Measurements from ENCODE around the gene ZNHIT1. TPM values are rescaled to one million over a fixed set of nuclear protein-coding genes. Genes with fewer than 3 reads are reported as not detected.
"Not testable (repeated sequence)": the region's sequence is repeated elsewhere in the genome, so short reads cannot be mapped to it uniquely, and the experiment has no call there.

The ZNHIT1 gene
- total RNA-seq, 4 donors from 2014 or later, result 54.6 to 113 (median 77.1) TPM

DNA sequence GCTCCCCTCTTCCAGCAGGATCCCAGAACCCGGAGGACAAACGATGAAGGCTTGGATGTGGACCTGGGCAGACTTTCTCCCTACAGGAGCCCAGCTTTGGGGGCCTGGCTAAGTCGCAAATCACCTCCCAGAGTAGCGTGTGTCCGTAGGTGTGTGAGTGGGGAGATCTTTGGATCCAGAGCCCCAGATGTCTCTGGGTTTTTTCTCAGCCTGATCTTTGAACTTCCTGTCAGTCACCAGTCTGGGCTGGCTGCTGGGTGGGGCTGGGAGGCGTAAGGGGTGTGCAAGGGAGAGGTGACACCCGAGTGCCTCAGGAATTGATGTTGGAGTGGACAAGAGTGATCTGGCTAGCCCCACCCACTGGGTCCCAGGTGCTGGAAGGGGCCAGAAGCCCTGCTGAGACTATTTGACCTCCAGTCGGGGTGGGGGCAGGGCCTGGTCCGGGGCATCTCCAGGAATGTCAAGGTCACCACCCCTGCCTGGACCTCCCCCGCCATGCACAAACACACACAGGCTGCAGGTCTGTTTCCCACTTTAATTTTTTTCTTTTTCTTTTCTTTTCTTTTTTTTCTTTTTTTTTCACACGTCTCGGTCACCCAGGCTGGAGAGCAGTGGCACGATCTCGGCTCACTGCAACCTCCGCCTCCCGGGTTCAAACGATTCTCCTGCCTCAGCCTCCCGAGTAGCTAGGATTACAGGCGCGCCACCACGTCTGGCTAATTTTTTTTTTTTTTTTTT is 16.9 kb upstream of the ZNHIT1 start, which contains the start of gene MOGAT3:
TSS of gene MOGAT3 (minus strand) at position 175 of the 738 bp plus-strand sequence. CDS start 182 bp downstream, outside the sequence.
- TF ChIP-seq, protein P1, sequence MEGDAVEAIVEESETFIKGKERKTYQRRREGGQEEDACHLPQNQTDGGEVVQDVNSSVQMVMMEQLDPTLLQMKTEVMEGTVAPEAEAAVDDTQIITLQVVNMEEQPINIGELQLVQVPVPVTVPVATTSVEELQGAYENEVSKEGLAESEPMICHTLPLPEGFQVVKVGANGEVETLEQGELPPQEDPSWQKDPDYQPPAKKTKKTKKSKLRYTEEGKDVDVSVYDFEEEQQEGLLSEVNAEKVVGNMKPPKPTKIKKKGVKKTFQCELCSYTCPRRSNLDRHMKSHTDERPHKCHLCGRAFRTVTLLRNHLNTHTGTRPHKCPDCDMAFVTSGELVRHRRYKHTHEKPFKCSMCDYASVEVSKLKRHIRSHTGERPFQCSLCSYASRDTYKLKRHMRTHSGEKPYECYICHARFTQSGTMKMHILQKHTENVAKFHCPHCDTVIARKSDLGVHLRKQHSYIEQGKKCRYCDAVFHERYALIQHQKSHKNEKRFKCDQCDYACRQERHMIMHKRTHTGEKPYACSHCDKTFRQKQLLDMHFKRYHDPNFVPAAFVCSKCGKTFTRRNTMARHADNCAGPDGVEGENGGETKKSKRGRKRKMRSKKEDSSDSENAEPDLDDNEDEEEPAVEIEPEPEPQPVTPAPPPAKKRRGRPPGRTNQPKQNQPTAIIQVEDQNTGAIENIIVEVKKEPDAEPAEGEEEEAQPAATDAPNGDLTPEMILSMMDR (IDR thresholded peaks at IDR 0.05), result no peak
- ATAC-seq (ENCODE audit: low FRiP score), result no peak
- no peak for DNase-seq (ENCODE audit: low spot score)

- TF ChIP-seq, protein P1 (IDR thresholded peaks at IDR 0.05), result no peak
- DNase-seq (ENCODE audit: low spot score), result no peak
- no peak for ATAC-seq (ENCODE audit: low FRiP score)
Measured at GRCh38 chr7:101201695-101202602, 16.0 kb upstream of the ZNHIT1 start.

GRCh38 chr7:101202603-101202918 is 15.4 kb upstream of the ZNHIT1 start:
- DNase-seq (ENCODE audit: low spot score) (no peak), ATAC-seq (ENCODE audit: low FRiP score) (no peak)
- TF ChIP-seq, protein P1 (IDR thresholded peaks at IDR 0.05), result no peak

DNA sequence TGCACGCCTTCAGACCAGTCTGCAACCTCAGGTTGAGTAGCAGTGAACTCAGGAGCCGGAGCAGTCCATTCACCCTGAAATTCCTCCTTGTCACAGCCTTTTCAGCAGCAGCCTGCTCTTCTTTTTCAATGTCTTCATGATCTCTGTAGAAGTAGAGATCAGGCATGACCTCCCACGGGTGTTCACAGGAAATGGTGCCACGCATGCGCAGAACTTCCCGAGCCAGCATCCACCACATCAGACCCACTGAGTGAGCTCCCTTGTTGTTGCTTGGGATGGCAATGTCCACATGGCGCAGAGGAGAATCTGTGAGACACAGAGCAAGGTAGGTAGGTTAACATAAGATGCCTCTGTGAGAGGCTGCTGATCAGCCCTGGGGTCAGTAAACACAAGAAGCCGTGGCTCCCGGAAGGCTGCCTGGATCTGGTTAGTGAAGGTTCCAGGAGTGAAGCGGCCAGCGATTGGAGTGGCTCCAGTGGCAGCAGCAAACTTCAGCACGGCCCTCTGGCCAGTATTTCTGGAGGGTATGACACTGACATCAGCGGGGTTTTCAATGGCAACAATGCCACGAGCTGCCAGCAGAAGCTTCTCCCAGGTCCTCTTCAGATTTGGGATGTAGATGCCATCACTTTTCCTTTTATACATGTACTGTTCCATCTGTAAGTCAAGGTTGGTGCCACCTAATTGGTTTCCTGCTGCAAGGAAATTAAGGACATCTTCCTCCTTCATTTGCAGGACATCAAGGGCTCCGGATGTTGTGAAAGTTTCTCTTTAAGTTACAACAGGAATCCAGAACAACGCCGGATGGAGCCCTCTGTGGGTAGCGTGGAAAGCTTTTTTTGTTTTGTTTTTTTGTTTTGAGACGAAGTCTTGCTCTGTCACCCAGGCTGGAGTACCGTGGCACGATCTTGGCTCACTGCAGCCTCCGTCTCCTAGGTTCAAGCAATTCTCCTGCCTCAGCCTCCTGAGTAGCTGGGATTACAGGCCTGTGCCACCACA is 13.9 kb upstream of the ZNHIT1 start:
- ATAC-seq (ENCODE audit: low FRiP score); DNase-seq (ENCODE audit: low spot score): not testable (repeated sequence)

DNA sequence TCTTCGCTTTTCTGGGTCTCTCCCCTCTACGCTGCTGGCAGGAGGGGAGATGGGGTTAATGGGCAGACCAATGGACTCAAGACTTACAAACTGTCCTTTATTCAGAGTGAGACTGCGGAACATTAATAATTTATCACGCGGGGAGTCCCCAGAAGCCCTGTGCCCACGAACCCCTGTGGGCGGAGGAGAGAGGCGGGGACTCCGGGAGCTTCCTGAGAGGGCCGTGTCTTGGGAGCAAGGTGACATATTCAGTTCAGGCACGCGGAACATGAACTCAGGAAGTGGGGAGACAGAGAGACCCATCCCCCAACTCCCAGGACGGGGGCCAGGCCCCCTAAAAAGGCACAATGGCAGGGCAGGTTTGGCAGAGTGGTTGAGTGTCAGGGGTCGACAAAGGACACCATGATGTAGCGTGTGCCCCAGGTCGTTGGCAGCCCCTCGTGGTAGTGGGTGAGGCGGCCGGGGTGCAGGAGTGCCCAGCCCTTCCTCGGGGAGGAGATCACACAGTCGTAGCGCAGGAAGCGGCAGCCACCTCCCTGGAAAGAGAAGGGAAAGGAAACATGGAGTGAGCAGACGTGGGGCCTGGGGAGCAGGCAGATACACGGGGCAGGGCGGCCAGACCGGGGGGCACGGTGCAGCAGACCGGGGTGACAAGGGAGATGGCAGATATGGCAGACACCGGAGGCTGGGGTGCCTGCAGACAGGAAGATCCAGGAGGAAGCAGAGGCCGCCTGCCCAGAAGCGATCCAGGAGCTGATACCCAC is 11.9 kb upstream of the ZNHIT1 start:
- no peak for ATAC-seq (ENCODE audit: low FRiP score)
- TF ChIP-seq, protein P1 (IDR thresholded peaks at IDR 0.05), result no peak
- DNase-seq (ENCODE audit: low spot score), result no peak

GRCh38 chr7:101206665-101207042 is 11.3 kb upstream of the ZNHIT1 start:
- DNase-seq (ENCODE audit: low spot score) (no peak), ATAC-seq (ENCODE audit: low FRiP score) (no peak)
- TF ChIP-seq, protein P1 (IDR thresholded peaks at IDR 0.05), result no peak

Data from omental fat pad (tissue), 4 donors.